GM19193 (cell line): Measurements from ENCODE around the gene VWDE.

Experiments used
- POLR2A ChIP-seq: IDR thresholded peaks from 4 replicates; pipeline ENCODE4 v1.6.1; 2011; ENCODE audit not compliant: insufficient read depth, insufficient read length; ENCODE audit errors: extremely low read depth

The VWDE gene

GRCh38 chr7:12403287-12404181 is at the start of gene VWDE:
Gene VWDE (minus strand): TSS chr7:12403865. CDS start chr7:12403716, 149 bp downstream.
- no peak for TF ChIP-seq POLR2A

DNA sequence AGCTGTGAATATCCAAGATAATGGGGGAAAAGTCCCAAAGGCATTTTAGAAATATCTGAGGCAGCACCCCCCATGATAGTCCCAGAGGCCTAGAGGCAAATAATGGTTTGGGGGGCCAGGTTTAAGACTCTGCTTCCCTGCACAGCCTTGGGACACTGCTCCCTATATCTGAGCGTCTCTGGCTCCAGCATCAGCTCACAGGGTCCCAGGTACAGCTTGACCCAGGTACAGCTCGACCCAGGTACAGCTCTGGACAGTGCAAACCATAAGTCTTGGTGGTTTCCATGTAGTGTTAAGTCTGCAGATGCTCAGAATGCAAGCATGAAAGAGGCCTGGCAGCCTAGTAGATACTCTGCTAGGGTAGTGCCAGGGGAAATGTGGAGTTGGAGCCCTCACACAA is 47.0 kb upstream of the VWDE start:
- no peak for TF ChIP-seq POLR2A

GRCh38 chr7:12444785-12445184 is 41.1 kb upstream of the VWDE start:
- TF ChIP-seq POLR2A = no peak

DNA sequence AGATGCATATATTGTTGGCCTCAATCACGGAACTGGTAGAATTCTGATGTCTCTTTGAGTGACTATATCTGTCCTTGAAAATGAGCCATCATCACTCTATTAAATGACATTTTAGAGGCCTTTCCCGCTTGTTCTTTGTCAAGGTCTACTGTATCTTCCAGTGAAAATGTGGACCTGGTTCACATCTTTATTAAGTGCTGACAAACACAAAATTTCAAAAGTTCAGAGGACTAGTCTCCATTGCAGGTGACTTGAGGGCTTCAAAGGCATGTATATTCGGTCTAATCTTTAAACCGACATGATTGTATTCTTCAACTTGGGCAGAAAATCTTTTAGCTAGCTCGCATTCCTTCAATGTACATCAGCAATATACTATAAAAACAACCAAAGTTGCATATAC is 36.6 kb upstream of the VWDE start:
- TF ChIP-seq POLR2A = no peak

DNA sequence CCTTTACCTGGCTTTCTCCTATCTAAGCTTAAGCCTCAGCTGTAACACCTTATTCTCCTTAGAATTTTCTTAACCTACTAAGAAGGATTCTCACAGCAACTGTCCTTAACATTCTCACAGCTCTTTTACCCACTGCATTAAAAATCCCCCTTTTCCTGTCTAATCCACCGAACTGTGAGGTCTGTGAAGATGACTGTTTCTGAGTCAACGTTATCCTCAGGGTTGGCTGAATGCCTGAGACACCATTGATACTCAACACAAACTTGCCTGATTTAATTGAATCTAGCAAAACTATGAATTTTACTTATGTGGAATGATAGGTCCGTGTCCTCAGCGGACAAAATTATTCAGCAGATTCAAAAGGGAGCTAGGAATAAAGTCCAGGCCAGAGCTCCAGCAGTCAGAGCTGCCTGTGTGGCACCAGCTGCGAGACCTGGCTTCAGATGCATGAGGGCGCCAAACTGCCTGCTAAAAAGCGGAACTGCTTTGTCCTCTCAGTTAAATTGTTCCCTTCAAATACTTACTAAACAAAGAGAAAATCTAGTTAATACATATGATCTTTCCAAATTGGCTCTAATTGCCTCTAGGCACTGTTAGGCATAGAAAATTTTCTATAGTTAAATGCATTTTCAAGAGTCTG is 33.4 kb upstream of the VWDE start:
- no peak for TF ChIP-seq POLR2A

DNA sequence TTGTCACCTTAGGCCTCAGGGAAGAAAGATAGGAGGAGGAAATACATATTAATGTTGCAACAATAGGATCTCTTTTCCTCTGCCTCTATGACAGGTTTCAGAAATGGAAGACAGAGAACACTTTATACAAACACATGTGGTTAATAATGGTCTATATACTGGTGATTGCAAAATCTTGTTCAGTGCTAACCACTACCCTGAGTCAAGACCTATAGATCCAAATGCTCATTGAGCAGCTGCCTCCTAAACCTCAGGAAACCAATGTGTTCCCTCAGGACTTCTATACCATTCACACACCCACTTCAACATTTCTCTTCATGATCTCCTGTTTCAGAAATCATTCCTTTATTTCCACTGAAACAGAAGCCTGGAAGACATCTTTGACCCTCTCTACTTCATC is 32.5 kb upstream of the VWDE start:
- no peak for TF ChIP-seq POLR2A

GRCh38 chr7:12434012-12434642 is 30.5 kb upstream of the VWDE start:
- no peak for TF ChIP-seq POLR2A

GRCh38 chr7:12431886-12432556 is 28.4 kb upstream of the VWDE start:
- no peak for TF ChIP-seq POLR2A

GRCh38 chr7:12425311-12425710 is 21.6 kb upstream of the VWDE start:
- no peak for TF ChIP-seq POLR2A

DNA sequence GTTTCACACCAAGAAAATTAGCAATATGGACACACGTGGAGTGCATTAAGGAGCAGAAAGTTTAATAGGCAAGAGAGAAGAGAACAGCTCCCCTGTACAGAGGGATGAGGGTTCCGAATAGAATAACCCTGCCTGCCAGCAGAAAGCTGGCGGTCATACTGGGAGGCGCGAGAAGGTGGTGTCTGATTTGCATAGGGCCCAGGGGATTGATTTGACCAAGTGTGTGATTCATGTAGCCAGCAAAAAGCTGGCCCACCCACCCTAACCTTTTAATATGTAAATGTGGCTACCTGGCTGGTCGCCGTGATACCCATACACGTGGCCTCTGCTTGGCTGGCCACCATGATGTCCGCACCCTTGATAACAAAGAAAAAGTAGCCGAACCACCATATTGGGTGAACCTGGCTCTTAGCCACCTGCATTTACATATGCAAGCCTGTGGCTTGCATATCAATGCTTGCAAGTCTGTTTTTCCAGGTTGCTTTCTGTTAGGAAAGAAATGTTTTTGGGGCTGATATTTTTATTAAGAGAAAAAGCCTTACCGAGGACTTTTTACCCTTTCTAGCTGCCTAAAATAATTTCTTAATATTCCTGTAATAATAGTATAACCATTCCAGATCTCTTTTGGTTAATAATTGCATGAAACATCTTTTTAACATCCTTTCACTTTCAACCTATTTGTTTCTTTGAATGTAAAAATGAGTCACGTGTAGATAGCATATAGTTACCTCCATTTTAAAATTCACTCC is 20.5 kb upstream of the VWDE start:
- TF ChIP-seq POLR2A = no peak

DNA sequence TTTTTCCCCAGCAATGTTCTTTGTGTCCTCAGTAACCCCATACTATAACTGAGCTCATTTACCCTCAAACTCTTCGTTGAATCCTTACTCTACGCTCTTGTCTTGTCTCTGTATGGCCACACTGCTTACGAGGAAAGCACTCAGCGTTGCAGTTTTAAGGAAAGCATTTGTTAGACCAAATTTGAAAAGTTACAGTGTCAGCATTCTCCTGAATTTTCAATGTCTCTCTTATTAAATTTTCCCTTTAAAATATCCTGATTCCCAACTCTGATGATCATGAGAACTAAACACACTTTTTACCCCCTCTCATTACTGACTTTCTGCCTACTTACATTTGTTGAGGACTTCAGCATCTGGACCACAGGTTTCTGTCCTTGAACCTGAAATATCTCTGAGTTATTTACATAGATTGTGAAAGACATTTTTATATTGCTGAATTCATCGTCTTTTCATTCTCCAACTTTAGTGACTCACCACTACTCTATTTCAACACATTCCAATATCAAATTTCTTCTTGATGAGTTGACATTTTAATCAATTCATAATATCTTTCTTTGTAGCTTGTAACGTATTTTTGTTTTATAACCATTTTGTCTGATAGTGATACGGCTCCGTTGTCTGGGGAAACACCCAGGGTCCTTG is 19.8 kb upstream of the VWDE start:
- no peak for TF ChIP-seq POLR2A

- no peak for TF ChIP-seq POLR2A
Observed at GRCh38 chr7:12422554-12423320, 19.1 kb upstream of the VWDE start.

DNA sequence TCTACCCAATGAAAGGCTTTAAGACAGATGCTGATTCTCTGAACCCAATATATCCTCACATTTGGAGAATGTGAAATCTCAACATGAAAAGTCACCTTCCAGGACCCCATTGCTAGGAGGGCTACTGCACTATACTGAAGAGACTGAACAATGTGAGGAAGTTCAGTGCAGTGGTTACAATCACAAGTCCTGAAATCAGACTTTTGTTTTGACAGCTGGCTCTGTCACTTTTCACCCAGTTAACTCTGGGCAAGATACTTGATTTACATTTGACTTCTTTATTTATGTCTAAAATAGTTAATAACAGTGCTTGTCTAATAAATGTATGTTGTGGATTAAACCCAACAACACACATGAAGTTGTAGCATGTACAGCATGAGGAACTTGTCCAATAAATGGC is 14.8 kb upstream of the VWDE start:
- TF ChIP-seq POLR2A = no peak
